IMR-90 (cell line): Measurements from ENCODE around the gene ROR2. TPM values are rescaled to one million over a fixed set of nuclear protein-coding genes. Genes with fewer than 3 reads are reported as not detected.

Experiments
- ATAC-seq: fragments of 200-7000 bp; cut with Tn5 transposase; 2 replicates; pipeline ENCODE4 v1.9.1; 2020; ENCODE audit warnings: low read depth, mild to moderate bottlenecking, moderate library complexity
- BruUV-seq: library from RNA; stranded (reverse); fragments of 400-500 nt; replicated peaks from 2 replicates; lab custom pipeline; 2021; lab: Mats Ljungman, UMichigan
- CTCF ChIA-PET: fragments of 300-600 bp; formaldehyde crosslinking; extraction: SDS; loops from one replicate; lab custom pipeline; 2021; ENCODE audit warnings: antibody characterized with exemption; lab: Yijun Ruan, JAX
- POLR2A ChIA-PET: fragments of 300-600 bp; sonication (Branson Sonifier 250); formaldehyde crosslinking; loops from one replicate; lab custom pipeline; 2022; ENCODE audit warnings: antibody characterized with exemption; ENCODE audit not compliant: unreplicated experiment; lab: Charles Lee
- DNase-seq: peaks from one replicate; pipeline ENCODE4 v3.0.0; 2013
- H2AFZ ChIP-seq: replicated peaks from 2 replicates; pipeline ENCODE3; 2013; ENCODE audit warnings: low read length, mild to moderate bottlenecking; ENCODE audit not compliant: poor library complexity
- H2AK5ac ChIP-seq: 2 replicates; pipeline ENCODE4 v1.6.1; 2013; ENCODE audit warnings: low read depth, low read length, inconsistent platforms
- H2AK9ac ChIP-seq: replicated peaks from 2 replicates; pipeline ENCODE3; 2013; ENCODE audit warnings: mild to moderate bottlenecking, low read depth, low read length, moderate library complexity; ENCODE audit not compliant: poor library complexity
- H2BK120ac ChIP-seq: 2 replicates; pipeline ENCODE4 v1.6.1; 2013; ENCODE audit warnings: low read depth, low read length, inconsistent platforms
- H2BK15ac ChIP-seq: 3 replicates; pipeline ENCODE4 v1.6.1; 2013; ENCODE audit warnings: low read depth, low read length, inconsistent platforms
- H2BK20ac ChIP-seq: 2 replicates; pipeline ENCODE4 v1.6.1; 2013; ENCODE audit warnings: low read depth, mild to moderate bottlenecking, inconsistent platforms, low read length, moderate library complexity
- H2BK5ac ChIP-seq: 2 replicates; pipeline ENCODE4 v1.6.1; 2013; ENCODE audit warnings: mild to moderate bottlenecking, low read depth, low read length, inconsistent platforms; ENCODE audit not compliant: poor library complexity, severe bottlenecking
- H3K14ac ChIP-seq: replicated peaks from 2 replicates; pipeline ENCODE4 v1.6.1; 2013; ENCODE audit warnings: low read depth, low read length, inconsistent platforms
- H3K18ac ChIP-seq: 2 replicates; pipeline ENCODE4 v1.6.1; 2013; ENCODE audit warnings: low read depth, low read length, control low read depth
- H3K23ac ChIP-seq: 2 replicates; pipeline ENCODE4 v1.6.1; 2013; ENCODE audit warnings: low read depth, low read length, inconsistent platforms
- H3K27ac ChIP-seq: 2 replicates; pipeline ENCODE4 v1.5.1; 2013; ENCODE audit warnings: mild to moderate bottlenecking, control low read depth, low read length; ENCODE audit not compliant: insufficient read depth
- H3K27me3 ChIP-seq: 2 replicates; pipeline ENCODE4 v1.6.1; 2013; ENCODE audit warnings: low read length; ENCODE audit not compliant: control insufficient read depth, insufficient read depth
- H3K36me3 ChIP-seq: 2 replicates; pipeline ENCODE4 v1.6.1; 2013; ENCODE audit warnings: low read length, mixed read lengths; ENCODE audit not compliant: control insufficient read depth, insufficient read depth
- H3K4ac ChIP-seq: 2 replicates; pipeline ENCODE4 v1.6.1; 2013; ENCODE audit warnings: low read depth, low read length, inconsistent platforms
- H3K4me1 ChIP-seq: 2 replicates; pipeline ENCODE4 v1.6.1; 2013; ENCODE audit warnings: low read length, mixed read lengths; ENCODE audit not compliant: control insufficient read depth, insufficient read depth
- H3K4me2 ChIP-seq: 2 replicates; pipeline ENCODE4 v1.6.1; 2013; ENCODE audit warnings: low read depth, mild to moderate bottlenecking, control low read depth, low read length, moderate library complexity
- H3K4me3 ChIP-seq: 2 replicates; pipeline ENCODE4 v1.5.1; 2013; ENCODE audit warnings: low read depth, mild to moderate bottlenecking, control low read depth, low read length, moderate library complexity; ENCODE audit not compliant: insufficient read depth
- H3K56ac ChIP-seq: 2 replicates; pipeline ENCODE4 v1.6.1; 2013; ENCODE audit warnings: low read length, inconsistent platforms; ENCODE audit not compliant: insufficient read depth; ENCODE audit errors: extremely low read depth
- H3K79me1 ChIP-seq, 2 experiments: 2 replicates each; pipeline ENCODE4 v1.6.1; 2013; ENCODE audit warnings: low read length in 2 of 2, inconsistent platforms in 1 of 2, low read depth in 1 of 2
- H3K9ac ChIP-seq: 2 replicates; pipeline ENCODE4 v1.6.1; 2013; ENCODE audit warnings: low read depth, low read length, control low read depth
- H3K9me1 ChIP-seq: 2 replicates; pipeline ENCODE4 v1.6.1; 2013; ENCODE audit warnings: low read length, inconsistent platforms; ENCODE audit not compliant: insufficient read depth
- H3K9me3 ChIP-seq: 2 replicates; pipeline ENCODE4 v1.6.1; 2013; ENCODE audit warnings: low read length; ENCODE audit not compliant: control insufficient read depth, insufficient read depth
- H4K20me1 ChIP-seq: 2 replicates; pipeline ENCODE4 v1.6.1; 2013; ENCODE audit warnings: low read length, inconsistent platforms; ENCODE audit not compliant: insufficient read depth
- H4K5ac ChIP-seq: 2 replicates; pipeline ENCODE4 v1.6.1; 2013; ENCODE audit warnings: mild to moderate bottlenecking, low read depth, low read length, control low read depth
- H4K8ac ChIP-seq, 2 experiments: 2 replicates each; pipeline ENCODE4 v1.6.1; 2013; ENCODE audit warnings: low read depth in 2 of 2, low read length in 2 of 2, control low read depth in 1 of 2, inconsistent platforms in 1 of 2
- H4K91ac ChIP-seq: 2 replicates; pipeline ENCODE4 v1.6.1; 2013; ENCODE audit warnings: low read depth, low read length, inconsistent platforms; ENCODE audit not compliant: insufficient read depth
- BHLHE40 ChIP-seq: fragments of 150-350 bp; IDR thresholded peaks from 2 replicates; pipeline ENCODE4 v1.6.1; 2016; ENCODE audit warnings: mild to moderate bottlenecking, low read depth, low read length
- CEBPB ChIP-seq: IDR thresholded peaks from 2 replicates; pipeline ENCODE4 v1.6.1; 2012; ENCODE audit warnings: low read depth, low read length, improper control_type of control experiment
- CHD1 ChIP-seq: IDR thresholded peaks from 2 replicates; pipeline ENCODE4 v1.6.1; 2012; ENCODE audit warnings: low read depth, low read length, improper control_type of control experiment
- CTCF ChIP-seq: conservative IDR thresholded peaks from 2 replicates; pipeline ENCODE4 v1.5.1; 2012; ENCODE audit warnings: mild to moderate bottlenecking, low read depth, low read length, improper control_type of control experiment
- ELK1 ChIP-seq: fragments of 150-350 bp; IDR thresholded peaks from 2 replicates; pipeline ENCODE4 v1.6.1; 2016; ENCODE audit warnings: low read depth, mild to moderate bottlenecking, low read length, moderate library complexity, borderline replicate concordance
- FOS ChIP-seq: fragments of 150-350 bp; IDR thresholded peaks from 2 replicates; pipeline ENCODE4 v1.6.1; 2016; ENCODE audit warnings: low read depth, low read length
- MAFK ChIP-seq: IDR thresholded peaks from 2 replicates; pipeline ENCODE4 v1.6.1; 2012; ENCODE audit warnings: low read depth, low read length, improper control_type of control experiment
- MAZ ChIP-seq: IDR thresholded peaks from 2 replicates; pipeline ENCODE4 v1.6.1; 2012; ENCODE audit warnings: low read depth, mild to moderate bottlenecking, low read length, improper control_type of control experiment, moderate library complexity, borderline replicate concordance
- MXI1 ChIP-seq: IDR thresholded peaks from 2 replicates; pipeline ENCODE4 v1.6.1; 2012; ENCODE audit warnings: low read depth, mild to moderate bottlenecking, low read length, moderate library complexity, borderline replicate concordance
- NFE2L2 ChIP-seq: fragments of 150-350 bp; IDR thresholded peaks from 2 replicates; pipeline ENCODE4 v1.6.1; 2016; ENCODE audit warnings: low read depth, mild to moderate bottlenecking, low read length
- POLR2A ChIP-seq: IDR thresholded peaks from 2 replicates; pipeline ENCODE4 v1.6.1; 2012; ENCODE audit warnings: mild to moderate bottlenecking, low read depth, low read length
- RCOR1 ChIP-seq: IDR thresholded peaks from 2 replicates; pipeline ENCODE4 v1.6.1; 2012; ENCODE audit warnings: mild to moderate bottlenecking, low read length, improper control_type of control experiment; ENCODE audit not compliant: insufficient replicate concordance
- RFX5 ChIP-seq: IDR thresholded peaks from 2 replicates; pipeline ENCODE4 v1.8.0; 2012; ENCODE audit warnings: low read depth, mild to moderate bottlenecking, low read length, moderate library complexity
- SMC3 ChIP-seq: fragments of 150-350 bp; IDR thresholded peaks from 2 replicates; pipeline ENCODE4 v1.6.1; 2016; ENCODE audit warnings: low read depth, mild to moderate bottlenecking, antibody characterized with exemption, low read length, moderate library complexity
- USF2 ChIP-seq: fragments of 150-350 bp; IDR thresholded peaks from 2 replicates; pipeline ENCODE4 v1.6.1; 2017; ENCODE audit warnings: mild to moderate bottlenecking, antibody characterized with exemption, low read length, low read depth
- WGBS, 2 experiments: methylation state at CpG; one replicate each; pipeline versions ENCODE4 v1.1.5 to v1.1.7; 2013; ENCODE audit warnings: missing lambda C conversion rate in 2 of 2; ENCODE audit not compliant: insufficient read length in 1 of 2; ENCODE audit errors: extremely low coverage in 2 of 2; 5-methylcytosine and 5-hydroxymethylcytosine counted together
- dilution Hi-C: fragments of 300-500 bp; cut with HindIII; formaldehyde crosslinking; loops from one replicate; pipeline ENCODE4 v1.14.3; 2018; ENCODE audit warnings: low sequenced_read_pairs; ENCODE audit not compliant: unreplicated experiment
- in situ Hi-C: fragments of 300-500 bp; cut with MboI; formaldehyde crosslinking; loops from 3 replicates; pipeline ENCODE4 v1.14.3; 2019; ENCODE audit warnings: low sequenced_read_pairs, inconsistent platforms, mixed read lengths
- intact Hi-C: fragments of 100-400 bp; cut with micrococcal nuclease; formaldehyde crosslinking; loops from 2 replicates; pipeline ENCODE4 v1.10.0; 2022
- polyA plus RNA-seq, 3 experiments: library from polyadenylated mRNA; depleted of rRNA; stranded (reverse); fragments of >200 nt; gene quantifications; 2 replicates each; pipeline ENCODE4 v1.2.3, GENCODE V29; 2012; ENCODE audit warnings: low replicate concordance in 1 of 3
- total RNA-seq: library from RNA; depleted of rRNA; stranded (reverse); fragments of >200 nt; gene quantifications from 2 replicates; pipeline ENCODE4 v1.2.3, GENCODE V29; 2012

The ROR2 gene
- total and polyA plus RNA-seq, 2 of the 4 experiments (the other 2 are of a cell fraction) = 2.3 to 4.8 TPM

GRCh38 chr9:91844190-91844589 lies 105.8 kb downstream of the ROR2 start:
- H2BK5ac ChIP-seq = no peak overlapping the region
- no peak overlapping the region for H3K56ac ChIP-seq
- H2AFZ ChIP-seq = peak overlapping the region; percentile 62
- H3K36me3 ChIP-seq = peaks cover 2% of the 10 kb centered on the region; the same call in 1 of the 2 replicates
- no peak overlapping the region for H2BK20ac ChIP-seq
- H2BK120ac ChIP-seq = no peak overlapping the region
- no peaks in the 10 kb centered on the region for H3K9me3 ChIP-seq
- intact Hi-C loops (no loop called here), dilution Hi-C loops (no loop called here), in situ Hi-C loops (no loop called here)
- no peak overlapping the region for H4K91ac ChIP-seq
- peak overlapping the region; percentile 38; the same call in 1 of the 2 replicates for H3K4me2 ChIP-seq
- ChIA-PET CTCF (no interaction called here), POLR2A (no interaction called here)
- H4K20me1 ChIP-seq = peaks cover 8% of the 10 kb centered on the region; the same call in 1 of the 2 replicates
- H3K27ac ChIP-seq = peak overlapping the region; percentile 18; the same call in 1 of the 2 replicates
- H3K9ac ChIP-seq = no peak overlapping the region
- 0 out of 2 replicates have a peak overlapping the region, but pooled peaks have one; percentile 5 for H3K23ac ChIP-seq
- peaks cover 0 to 2% of the 10 kb centered on the region in 2 experiments; a peak in 1 of 4 replicates for H3K79me1 ChIP-seq
- H3K4ac ChIP-seq = peak overlapping the region; percentile 11; the same call in 1 of the 2 replicates
- peak overlapping the region in 1 of 2 experiments; percentile 2; a peak in 1 of 4 replicates for H4K8ac ChIP-seq
- H3K27me3 ChIP-seq = no peaks in the 10 kb centered on the region; the same call in 1 of the 2 replicates
- no peak overlapping the region for H3K14ac ChIP-seq
- ATAC-seq (peak; percentile 22), DNase-seq (no peak)
- 70% methylated on average over 7 of the region's 13 CpGs; no CpG with 5 or more reads in 1 of the 2 experiments for WGBS, 2 experiments
- no peak overlapping the region; the same call in 1 of the 2 replicates for H3K18ac ChIP-seq
- H3K4me1 ChIP-seq = peaks cover 16% of the 10 kb centered on the region; the same call in 1 of the 2 replicates
- TF ChIP-seq ELK1 (no peak), MAFK (no peak), POLR2A (no peak), CEBPB (no peak), RFX5 (no peak), SMC3 (no peak), BHLHE40 (no peak), RCOR1 (no peak), CTCF (no peak), NFE2L2 (no peak), CHD1 (no peak), USF2 (no peak), MXI1 (no peak), MAZ (no peak), FOS (no peak)
- no TSS peak for BruUV-seq
- no peak overlapping the region for H3K4me3 ChIP-seq
- H4K5ac ChIP-seq = no peak overlapping the region
- H3K9me1 ChIP-seq = no peaks in the 10 kb centered on the region
- no peak overlapping the region for H2BK15ac ChIP-seq
- no peak overlapping the region for H2AK9ac ChIP-seq
- no peak overlapping the region for H2AK5ac ChIP-seq
